HPDE6-E6E7 (cell line): ENCODE measurements around the gene UBFD1.
A peak's percentile ranks its signal among the peaks of the same experiment; 100 is the strongest.
"Not testable (repeated sequence)": the region's sequence is repeated elsewhere in the genome, so short reads cannot be mapped to it uniquely, and the experiment has no call there.

ENCODE experiments used
- DNase-seq: peaks from one replicate; pipeline ENCODE4 v3.0.0; 2011; ENCODE audit warnings: missing footprints; ENCODE audit errors: extremely low spot score

UBFD1 gene, protein sequence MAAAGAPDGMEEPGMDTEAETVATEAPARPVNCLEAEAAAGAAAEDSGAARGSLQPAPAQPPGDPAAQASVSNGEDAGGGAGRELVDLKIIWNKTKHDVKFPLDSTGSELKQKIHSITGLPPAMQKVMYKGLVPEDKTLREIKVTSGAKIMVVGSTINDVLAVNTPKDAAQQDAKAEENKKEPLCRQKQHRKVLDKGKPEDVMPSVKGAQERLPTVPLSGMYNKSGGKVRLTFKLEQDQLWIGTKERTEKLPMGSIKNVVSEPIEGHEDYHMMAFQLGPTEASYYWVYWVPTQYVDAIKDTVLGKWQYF

DNA sequence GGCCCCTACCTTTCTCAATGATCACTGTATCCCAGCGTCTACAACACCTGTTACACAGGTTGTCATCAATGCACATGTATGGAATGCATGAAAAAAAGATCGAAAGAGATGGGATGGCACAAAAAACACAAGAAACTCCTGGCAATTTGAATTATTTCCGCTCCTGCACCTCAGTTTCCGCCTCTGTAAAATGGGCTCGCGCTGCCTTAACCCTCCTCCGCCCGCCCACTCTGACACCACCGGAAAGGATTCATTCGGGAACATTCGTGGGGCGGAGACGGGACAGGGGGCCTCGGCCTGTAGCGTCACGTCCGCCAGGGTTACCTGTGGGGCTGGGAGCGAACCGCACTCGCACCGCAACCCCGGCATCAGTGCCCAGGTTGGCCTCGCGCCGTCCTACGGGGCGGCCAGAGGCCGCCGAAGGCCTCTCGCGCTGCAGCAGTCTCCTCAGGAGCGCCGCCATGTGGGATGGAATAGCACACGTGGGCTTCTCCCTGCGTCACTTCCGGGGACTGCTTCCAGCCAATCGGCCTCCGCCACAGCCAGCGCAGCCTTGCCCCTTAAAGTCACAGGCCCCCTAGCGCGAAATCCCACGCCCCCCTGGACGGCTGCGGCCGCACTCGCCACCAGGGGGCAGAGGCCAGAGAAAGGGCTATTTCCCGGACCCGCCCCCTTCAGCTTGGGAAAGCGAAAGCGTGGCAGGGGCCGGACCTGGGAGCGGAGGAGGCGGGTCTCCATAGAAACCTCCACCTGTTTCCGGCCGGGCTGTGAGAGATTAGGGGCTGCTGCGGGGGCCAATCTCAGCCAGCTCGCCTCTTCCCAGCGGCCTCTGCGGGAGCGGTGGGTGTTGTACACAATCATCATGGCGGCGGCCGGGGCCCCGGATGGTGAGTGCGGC, at the start of gene UBFD1, which contains the start of gene EARS2:
Gene UBFD1 (plus strand): TSS at position 847 of the 898 bp plus-strand sequence. CDS start 16 bp downstream, at position 863.
Gene EARS2 (minus strand): TSS at position 470 of the 898 bp plus-strand sequence. CDS start 7 bp downstream, at position 463.
- peak; percentile 96 for DNase-seq

DNA sequence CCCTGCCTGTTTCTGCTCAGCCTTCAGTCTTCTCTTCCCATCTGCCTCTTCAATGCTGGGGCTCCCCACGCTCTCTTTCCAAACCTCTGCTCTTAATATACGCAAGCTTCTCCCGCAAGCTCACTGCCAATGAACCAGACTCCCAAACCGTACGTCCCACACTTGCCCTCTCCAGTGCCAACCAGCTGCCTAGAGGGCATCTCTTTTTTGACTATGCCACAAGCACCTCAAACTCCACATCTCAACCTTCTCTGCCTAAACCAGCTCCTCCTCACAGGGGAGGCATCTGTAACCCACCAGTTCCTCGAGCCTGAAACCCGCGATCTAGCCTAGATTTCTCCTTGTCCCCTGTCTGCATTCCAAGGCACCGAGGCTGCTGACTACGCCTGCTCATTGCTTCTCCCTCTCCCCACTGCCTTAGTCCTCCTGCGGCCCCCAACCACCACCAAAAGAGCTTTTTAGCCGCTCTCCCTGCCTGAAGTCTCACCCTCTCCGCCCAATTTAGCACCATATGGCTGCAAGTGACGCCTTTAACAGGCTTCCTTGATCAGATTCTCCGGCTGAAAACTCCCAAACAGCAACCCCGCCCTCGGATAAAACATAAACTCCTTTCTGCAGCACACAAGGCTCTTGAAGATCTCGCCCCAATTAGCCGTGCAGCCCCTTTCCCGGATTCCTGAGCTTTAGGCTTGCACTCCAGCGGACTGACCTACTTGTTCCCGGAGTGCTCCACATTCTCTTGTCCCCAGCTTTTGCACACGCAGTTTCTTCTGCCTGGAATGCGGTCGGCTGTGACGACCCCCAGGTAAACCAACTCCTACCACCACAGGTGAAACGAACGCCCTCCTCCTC, 48.7 kb upstream of the UBFD1 start:
- no peak for DNase-seq

DNA sequence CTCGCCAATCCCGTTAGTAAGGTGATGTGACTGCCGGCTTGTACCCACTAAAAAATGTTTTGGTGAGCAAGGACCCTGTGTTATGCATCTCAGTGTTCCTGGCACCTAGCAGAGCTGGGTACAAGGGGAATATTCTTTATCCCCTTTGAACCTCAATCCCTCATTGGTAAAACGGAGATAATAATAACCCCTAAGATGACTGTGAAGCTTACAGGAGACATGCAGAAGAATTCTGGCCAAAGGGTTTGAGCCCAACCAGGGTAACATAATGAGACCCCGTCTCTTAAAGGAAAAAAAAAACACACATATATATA, 48.1 kb upstream of the UBFD1 start:
- no peak for DNase-seq

DNA sequence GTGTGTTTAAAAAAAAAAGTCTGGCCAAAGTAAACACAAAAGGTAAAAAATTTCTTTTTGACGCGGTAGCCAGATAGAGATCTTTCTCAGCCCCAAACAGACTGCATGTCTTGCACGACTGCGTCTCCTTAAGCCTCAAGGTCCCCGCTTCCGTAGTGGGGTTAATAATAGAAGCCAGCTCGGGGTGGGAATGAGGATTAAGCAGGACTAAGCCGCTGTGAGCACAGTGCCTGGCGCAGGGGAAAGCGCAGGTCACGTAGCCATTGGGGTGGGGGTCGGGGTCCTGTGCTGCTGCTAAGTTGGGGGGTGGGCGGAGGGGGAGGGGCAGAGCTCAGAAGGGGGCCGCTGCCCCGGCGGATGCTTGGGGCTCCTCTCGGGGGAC, 47.8 kb upstream of the UBFD1 start:
- no peak for DNase-seq

DNA sequence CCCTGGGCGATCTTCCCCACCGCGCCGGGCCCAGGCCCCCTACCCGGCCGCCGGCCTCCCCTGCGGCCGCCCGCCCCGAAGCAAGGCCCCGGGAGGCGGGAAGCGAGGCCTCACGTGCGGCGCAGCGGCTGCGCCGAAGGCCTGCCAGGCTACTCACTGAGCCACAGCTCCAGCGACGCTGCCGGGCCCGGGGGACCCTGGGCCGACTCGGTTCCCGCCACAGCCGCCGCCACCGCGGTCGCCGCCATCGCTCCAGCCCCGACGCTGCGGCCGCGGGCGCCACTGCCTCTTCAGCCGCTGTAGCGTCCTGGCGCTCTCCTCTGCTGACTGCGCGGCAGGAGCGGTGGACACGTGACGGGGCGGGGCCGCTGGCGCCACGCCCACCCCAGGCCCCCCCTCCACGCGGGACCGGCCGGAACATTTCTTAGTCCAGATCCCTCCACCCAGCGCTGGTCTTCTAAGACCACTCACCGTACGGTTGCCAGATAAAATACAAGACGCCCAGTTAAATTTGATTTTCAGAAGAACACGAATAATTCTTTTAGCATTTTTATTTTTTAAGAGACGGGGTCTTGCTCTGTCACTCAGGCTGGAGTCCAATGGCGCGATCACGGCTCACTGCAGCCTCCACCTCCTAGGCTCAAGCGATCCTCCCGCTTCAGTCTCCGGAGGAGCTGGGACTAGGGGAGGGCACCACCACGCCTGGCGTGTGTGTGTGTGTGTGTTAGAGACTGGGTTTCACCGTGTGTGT, 47.2 kb upstream of the UBFD1 start, which contains the start of gene GGA2:
Gene GGA2 (minus strand): TSS at position 331 of the 751 bp plus-strand sequence. CDS start 83 bp downstream, at position 248.
- peak; percentile 72 for DNase-seq

DNA sequence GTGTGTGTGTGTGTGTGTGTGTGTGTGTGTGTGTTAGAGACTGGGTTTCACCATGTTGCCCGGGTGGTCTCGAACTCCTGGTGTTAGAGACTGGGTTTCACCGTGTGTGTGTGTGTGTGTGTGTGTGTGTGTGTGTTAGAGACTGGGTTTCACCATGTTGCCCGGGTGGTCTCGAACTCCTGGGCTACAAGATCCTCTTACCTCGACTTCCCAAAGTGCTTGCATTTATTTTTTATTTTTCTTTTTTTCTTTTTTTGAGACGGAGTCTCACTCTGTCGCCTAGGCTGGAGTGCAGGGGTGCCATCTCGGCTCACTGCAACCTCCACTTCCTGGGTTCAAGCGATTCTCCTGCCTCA, 46.6 kb upstream of the UBFD1 start:
- DNase-seq: not testable (repeated sequence)

DNA sequence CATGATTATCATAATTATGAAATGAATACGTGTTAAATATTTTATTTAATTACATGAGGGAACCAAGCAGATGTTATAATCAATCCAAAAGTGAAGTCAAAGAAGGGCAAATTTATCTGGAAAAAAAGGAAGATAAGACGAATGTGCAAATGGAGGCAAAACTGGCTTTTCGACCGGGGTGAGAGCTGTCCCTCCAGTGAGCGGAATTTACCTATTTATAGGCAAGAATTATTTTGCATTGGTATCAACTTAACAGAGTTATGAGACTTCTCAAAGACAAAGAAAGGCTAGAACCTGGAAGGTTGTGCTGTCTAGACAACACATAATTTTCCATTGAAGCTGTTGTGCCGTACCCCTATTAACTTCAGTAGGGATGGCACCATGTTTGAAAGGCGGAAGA, 45.8 kb upstream of the UBFD1 start:
- no peak for DNase-seq

DNA sequence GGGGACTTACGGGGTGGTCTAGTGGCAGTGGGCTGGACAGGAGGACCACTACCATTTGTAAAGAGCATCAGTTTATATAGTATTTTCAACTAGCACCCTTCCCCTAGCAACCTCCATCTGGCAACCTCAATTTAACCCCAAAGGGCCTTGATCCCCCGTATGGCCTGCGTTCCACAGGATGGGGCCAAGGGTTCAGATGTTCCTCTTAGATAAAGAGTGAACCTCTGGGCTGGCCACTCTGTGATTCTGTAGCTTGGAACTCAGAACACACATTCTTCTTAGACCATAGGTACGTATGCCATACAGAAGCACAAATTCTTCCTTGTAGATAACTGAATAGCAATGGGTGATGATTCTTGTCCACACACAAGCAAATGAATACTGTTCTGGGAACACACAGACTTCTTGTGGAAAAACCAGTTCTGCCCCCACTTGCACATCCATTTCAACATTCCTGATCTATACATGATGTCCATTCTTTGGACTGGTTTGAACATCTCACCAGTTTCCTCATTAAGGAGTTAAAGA, 45.3 kb upstream of the UBFD1 start:
- DNase-seq: no peak

DNA sequence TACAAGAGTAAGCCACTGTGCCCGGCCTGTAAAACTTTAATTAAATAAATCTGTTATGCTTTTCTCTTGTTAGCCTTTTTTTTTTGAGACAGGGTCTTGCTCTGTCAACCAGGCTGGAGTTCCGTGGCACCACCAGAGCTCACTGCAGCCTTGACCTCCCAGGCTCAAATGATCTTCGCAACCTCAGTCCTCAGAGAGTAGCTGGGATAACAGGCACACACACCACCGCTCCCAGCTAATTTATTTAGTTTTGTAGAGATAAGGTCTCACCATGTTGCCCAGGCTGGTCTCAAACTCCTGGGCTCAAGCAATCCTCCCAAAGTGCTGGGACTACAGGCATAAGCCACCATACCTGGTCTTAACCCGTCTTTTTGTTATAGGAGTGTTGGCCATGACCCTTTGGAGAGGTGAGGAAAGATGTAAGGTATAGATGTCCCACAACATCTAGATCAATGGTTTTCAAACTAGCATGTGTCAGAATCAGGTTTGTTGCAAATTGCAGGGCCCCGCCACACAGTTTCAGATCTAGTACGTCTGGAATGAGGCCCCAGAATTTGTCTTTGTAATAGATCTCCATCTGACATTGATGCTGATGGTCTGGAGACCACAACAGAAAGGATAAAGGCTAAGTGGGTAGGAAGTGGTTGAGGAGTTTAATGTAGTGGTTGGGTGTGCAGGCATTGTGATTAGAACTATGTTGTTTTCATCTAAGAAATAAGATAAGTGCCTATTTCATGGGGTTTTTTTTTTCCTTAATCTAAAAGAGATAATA, 43.0 kb upstream of the UBFD1 start:
- DNase-seq: no peak

DNA sequence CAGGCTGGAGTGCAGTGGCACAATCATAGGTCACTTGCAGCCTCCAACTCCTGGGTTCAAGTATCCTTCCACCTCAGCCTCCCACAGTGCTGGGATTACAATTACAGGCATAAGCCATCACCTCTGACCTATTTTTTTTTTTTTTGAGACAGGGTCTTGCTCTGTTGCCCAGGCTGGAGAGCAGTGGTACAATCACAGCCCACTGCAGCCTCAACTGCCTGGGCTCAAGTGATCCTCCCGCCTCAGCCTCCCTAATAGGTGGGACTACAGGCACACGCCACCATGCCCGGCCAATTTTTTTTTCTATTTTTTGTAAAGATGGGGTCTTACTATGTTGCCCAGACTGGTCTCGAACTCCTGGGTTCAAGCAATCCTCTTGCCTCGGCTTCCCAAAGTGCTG, 41.6 kb upstream of the UBFD1 start:
- no peak for DNase-seq

DNA sequence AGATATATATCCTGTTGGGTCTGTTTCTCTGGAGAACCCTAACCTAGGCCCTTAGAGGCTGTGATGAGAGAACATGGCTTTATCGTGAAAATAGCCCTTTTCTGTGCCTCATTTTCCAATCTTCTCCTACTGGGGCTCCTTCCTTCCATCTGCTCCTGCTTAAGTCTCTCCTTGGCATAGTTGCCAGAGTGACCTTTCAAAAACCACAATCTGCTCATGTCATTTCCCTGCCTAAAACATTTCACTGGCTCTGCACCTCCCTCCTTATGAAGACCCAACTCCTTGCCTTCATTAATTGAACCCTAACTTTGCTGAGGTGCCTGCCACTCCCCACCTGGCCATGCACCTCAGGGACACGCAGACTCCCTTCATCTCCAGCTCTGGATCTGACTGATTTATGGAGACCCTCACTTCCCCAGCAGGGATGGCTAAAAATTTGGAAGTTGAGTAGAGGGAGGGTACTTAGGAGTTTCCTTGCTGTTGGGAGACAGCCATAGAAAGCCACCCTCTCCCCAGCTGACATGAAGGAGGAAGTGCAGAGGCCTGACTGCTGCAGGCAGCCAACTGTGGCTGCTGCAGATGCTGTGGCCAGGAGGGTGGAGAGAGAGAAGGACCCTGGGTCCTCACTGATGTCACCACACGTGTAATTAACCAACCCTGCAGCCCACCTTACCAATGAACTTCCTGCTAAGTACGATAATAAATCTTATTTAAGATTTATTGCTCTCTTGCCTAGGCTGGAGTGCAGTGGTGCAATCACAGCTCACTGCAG, 41.0 kb upstream of the UBFD1 start:
- DNase-seq: no peak

DNA sequence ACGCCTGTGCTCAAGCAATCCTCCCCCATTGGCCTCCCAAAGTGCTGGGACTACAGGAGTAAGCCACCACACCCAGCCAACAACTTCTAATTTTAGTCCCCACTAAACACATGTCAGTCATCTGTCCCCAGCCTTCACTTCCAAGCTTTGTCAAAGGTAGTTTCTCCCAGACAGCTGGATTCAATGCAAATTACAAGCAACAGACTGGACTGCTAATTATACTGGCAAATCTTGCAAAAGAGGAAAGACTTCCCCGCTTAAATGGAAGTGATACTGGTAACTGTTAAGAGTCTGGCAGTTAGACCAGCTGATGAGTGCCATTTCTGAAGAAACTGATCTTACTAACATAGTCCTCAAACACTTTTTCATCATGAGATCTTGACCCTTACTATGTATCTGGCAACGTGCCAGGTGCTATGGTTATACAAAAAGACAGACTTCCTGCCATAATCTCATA, 39.1 kb upstream of the UBFD1 start:
- DNase-seq: no peak

DNA sequence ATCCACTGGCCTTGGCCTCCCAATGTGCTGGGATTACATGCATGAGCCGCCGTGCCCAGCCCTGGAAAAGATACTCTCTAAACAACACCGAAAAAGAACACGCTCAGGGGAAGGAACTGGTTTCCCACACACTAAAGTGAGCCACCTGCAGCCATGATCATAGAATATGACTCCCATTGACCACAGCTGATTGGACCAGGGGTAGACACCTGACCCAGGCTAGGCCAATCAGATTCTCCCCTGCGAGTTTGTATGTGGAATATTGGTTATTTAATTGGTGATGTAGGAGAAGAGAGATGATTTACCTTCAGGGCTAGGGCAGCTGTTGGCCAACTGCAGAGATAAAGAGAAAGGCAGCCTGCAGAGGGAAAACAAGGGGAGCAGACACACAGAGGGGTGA, 38.2 kb upstream of the UBFD1 start:
- no peak for DNase-seq

DNA sequence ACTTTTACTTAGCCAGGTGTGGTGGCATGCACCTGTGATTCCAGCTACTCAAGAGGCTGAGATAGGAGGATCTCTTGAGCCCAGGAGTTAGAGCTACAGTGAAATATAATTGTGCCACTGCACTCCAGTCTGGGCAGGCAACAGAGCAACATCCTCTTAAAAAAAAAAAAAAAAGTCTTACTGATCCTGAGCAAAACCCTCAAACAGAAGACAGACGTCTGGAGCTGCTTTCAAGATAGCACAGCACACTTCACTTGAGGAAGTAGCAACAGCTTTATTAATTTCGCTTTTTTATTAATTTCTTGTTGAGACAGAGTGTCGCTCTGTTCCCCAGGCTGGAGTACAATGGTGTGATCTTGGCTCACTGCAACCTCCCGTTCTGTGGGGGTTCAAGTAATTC, 37.0 kb upstream of the UBFD1 start:
- DNase-seq: no peak

DNA sequence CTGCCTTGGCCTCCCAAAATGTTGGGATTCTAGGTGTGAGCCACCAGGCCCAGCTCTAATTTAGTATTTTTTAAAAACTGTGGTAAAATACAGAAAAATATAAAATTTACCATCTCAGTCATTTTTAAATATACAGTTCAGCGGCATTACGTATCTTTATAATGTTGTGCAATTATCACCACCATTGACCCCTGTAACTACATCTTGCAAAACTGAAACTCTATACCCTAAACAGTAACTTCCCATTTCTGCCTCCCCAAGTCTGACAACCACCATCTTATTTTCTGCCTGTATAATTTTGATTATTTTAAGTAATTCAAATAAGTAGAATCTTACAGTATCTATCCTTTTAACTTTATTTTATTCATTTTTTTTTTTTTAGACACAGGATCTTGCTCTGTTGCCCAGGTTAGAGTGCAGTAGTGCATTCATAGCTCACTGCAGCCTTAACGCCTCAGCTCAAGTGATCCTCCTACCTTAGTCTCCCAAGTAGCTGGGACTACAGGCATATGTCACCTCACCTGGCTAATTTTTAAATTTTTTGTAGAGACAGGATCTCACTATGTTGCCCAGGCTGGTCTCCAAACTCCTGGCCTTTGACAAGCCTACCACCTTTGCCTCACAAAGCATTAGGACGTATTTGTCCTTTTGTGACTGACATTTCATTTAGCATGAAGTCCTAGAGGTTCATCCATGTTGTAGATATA, 36.3 kb upstream of the UBFD1 start:
- no peak for DNase-seq

DNA sequence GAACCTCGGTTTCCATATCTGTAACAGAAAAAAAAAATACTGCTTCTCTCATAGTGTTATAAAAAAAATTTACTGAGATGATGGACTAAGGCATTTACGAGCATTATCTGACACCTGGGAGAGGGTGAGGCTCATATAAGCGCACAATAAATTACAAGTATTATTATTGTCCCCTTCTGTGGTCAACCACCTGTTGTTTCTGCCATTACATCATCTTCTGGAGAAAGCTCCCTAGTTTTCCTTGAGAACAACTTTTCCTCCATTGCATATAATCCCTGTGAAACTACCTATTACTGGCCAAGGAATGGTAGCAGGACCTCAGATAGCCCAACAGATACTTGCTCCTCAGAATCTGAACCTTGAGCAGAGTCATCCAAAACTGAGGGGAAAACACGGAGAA, 35.6 kb upstream of the UBFD1 start:
- no peak for DNase-seq

DNA sequence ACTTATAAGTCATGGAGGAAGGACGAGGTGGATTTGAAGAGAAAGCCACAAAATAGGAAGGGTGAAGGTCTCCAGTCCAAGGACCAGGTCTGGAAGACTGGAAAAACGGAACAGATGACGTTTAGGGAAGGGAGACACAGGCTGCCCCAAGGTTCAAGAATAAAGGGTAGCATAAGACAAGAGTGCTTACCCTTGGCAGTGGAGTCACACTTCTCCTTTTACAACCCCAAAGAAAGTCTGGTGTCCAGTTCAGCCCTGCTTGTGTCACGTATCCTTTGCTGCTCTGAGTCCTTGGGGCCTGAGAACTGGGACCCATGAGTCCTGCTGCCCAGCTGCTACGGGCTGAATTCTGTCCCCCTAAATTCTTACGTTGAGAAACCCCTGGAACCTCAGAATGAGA, 34.2 kb upstream of the UBFD1 start:
- DNase-seq: no peak

DNA sequence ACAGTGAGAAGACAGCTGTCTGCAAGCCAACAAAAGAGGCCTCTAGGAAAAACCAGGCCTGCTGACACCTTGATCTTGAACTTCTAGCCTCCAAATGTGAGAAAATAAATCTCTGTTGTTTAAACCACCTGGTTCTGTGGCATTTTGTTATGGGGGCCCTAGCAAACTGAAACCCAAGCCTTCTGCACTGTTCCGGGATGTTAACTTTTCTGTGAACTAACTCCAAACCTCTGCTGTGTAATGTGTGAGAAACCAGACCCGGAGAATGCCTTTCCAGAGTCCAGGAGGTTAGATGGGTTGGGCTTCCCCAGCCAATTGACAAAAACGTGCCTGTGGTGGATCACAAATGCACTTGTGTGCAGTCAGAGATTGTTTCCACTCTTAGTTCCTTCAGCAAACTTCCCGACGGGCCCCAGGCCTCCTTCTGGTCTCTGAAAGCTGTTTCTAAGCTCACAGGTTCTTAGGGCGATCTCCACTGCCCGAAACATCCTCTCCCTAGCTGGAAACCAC, 33.6 kb upstream of the UBFD1 start:
- no peak for DNase-seq

DNA sequence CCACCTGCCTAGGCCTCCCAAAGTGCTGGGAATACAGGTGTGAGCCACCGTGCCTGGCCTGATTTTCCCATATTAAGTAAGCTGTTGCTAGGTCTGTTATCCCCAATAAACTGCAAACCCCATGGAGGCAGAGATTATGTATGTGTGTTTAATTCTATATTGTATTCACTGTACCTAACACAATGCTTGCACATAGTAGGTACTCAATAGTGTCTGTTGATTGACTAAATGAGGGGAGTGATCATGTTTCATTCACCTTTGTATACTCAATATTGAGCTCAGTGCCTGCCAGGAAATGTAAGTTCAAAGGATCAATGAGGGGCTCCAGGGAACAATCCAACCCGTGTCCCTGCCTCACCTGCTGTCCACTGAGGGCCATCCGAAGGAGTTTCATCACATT, 32.6 kb upstream of the UBFD1 start:
- no peak for DNase-seq
